ENCODE data around the gene NRIP2. TPM values are rescaled to one million over a fixed set of nuclear protein-coding genes. Genes with fewer than 3 reads are reported as not detected.
A peak's percentile ranks its signal among the peaks of the same experiment; 100 is the strongest.

The NRIP2 gene
- total RNA-seq, 2 experiments from 2014 or later, result not detected

- Mint-ChIP-seq H3K4me1 (ENCODE audit: low read depth) (peaks cover 12% of the 10 kb centered on the region), H3K27ac (no peak overlapping the region), H3K4me3 (no peak overlapping the region), H3K27me3 (no peaks in the 10 kb centered on the region), H3K36me3 (ENCODE audit: low read depth) (peaks cover 51% of the 10 kb centered on the region), H3K9me3 (no peaks in the 10 kb centered on the region)
- CTCF ChIA-PET, result no interaction called here
- no peak for TF ChIP-seq CTCF (IDR thresholded peaks at IDR 0.05)
- Histone ChIP-seq H3K4me1 (ENCODE audit: insufficient read depth, low read length) (no peaks in the 10 kb centered on the region), H3K27me3 (ENCODE audit: control insufficient read depth in 1 of 2, insufficient read depth in 2 of 2, low read length in 2 of 2) (no peaks in the 10 kb centered on the region), H3K27ac (ENCODE audit: low read depth in 1 of 2, low read length in 2 of 2) (no peak overlapping the region), H3K9me3 (ENCODE audit: control insufficient read depth in 1 of 2, insufficient read depth in 1 of 2, low read length in 2 of 2) (no peaks in the 10 kb centered on the region), H3K4me3 (ENCODE audit: low read length) (no peak overlapping the region), H3K36me3 (ENCODE audit: insufficient read depth, low read length) (peaks cover 15% of the 10 kb centered on the region)
- DNase-seq (no peak), ATAC-seq (ENCODE audit: poor library complexity) (no peak)
- POLR2A ChIA-PET, result interaction anchor here (0.5 kb wide), 1 partner anchor 12 kb away, joined by 5 read pairs; no protein-coding TSS in a partner anchor
- intact Hi-C loops (cut with DNase I, micrococcal nuclease), result no loop called here
Observed at GRCh38 chr12:2833327-2833726, 1.5 kb downstream of the NRIP2 start.

- intact Hi-C loops (cut with DNase I, micrococcal nuclease), result no loop called here
- CTCF ChIA-PET, result no interaction called here
- Histone ChIP-seq H3K9me3 (ENCODE audit: control insufficient read depth in 1 of 2, insufficient read depth in 1 of 2, low read length in 2 of 2) (no peaks in the 10 kb centered on the region), H3K4me3 (ENCODE audit: low read length) (no peak overlapping the region), H3K4me1 (ENCODE audit: insufficient read depth, low read length) (no peaks in the 10 kb centered on the region), H3K36me3 (ENCODE audit: insufficient read depth, low read length) (peaks cover 15% of the 10 kb centered on the region), H3K27me3 (ENCODE audit: control insufficient read depth in 1 of 2, insufficient read depth in 2 of 2, low read length in 2 of 2) (no peaks in the 10 kb centered on the region), H3K27ac (ENCODE audit: low read depth in 1 of 2, low read length in 2 of 2) (no peak overlapping the region)
- no peak for ATAC-seq (ENCODE audit: poor library complexity)
- Mint-ChIP-seq H3K4me1 (ENCODE audit: low read depth) (peaks cover 12% of the 10 kb centered on the region), H3K27ac (peak overlapping the region; percentile 15), H3K27me3 (no peaks in the 10 kb centered on the region), H3K9me3 (no peaks in the 10 kb centered on the region), H3K4me3 (no peak overlapping the region), H3K36me3 (ENCODE audit: low read depth) (peaks cover 49% of the 10 kb centered on the region)
- TF ChIP-seq CTCF (IDR thresholded peaks at IDR 0.05), result no peak
- POLR2A ChIA-PET, result interaction anchor here (0.5 kb wide), 1 partner anchor 11 kb away, joined by 5 read pairs; no protein-coding TSS in a partner anchor
- no peak for DNase-seq
Observed at GRCh38 chr12:2832550-2833127, 2.2 kb downstream of the NRIP2 start.

GRCh38 chr12:2829275-2829674 is 5.6 kb downstream of the NRIP2 start:
- ATAC-seq (ENCODE audit: poor library complexity) (no peak), DNase-seq (no peak)
- ChIA-PET CTCF (no interaction called here), POLR2A (no interaction called here)
- TF ChIP-seq CTCF (IDR thresholded peaks at IDR 0.05), result no peak
- no peak overlapping the region for H3K4me3 ChIP-seq (ENCODE audit: low read length)
- no peaks in the 10 kb centered on the region for H3K9me3 ChIP-seq (ENCODE audit: control insufficient read depth in 1 of 2, insufficient read depth in 1 of 2, low read length in 2 of 2)
- Mint-ChIP-seq H3K4me3 (no peak overlapping the region), H3K27ac (no peak overlapping the region), H3K36me3 (ENCODE audit: low read depth) (peaks cover 71% of the 10 kb centered on the region), H3K27me3 (no peaks in the 10 kb centered on the region), H3K4me1 (ENCODE audit: low read depth) (no peaks in the 10 kb centered on the region), H3K9me3 (no peaks in the 10 kb centered on the region)
- H3K27me3 ChIP-seq (ENCODE audit: control insufficient read depth in 1 of 2, insufficient read depth in 2 of 2, low read length in 2 of 2), result no peaks in the 10 kb centered on the region
- H3K36me3 ChIP-seq (ENCODE audit: insufficient read depth, low read length), result peaks cover 43% of the 10 kb centered on the region
- no peaks in the 10 kb centered on the region for H3K4me1 ChIP-seq (ENCODE audit: insufficient read depth, low read length)
- intact Hi-C loops (cut with DNase I, micrococcal nuclease), result no loop called here
- H3K27ac ChIP-seq (ENCODE audit: low read depth in 1 of 2, low read length in 2 of 2), result no peak overlapping the region
